Measurements from ENCODE around the gene FHIP1A. TPM values are rescaled to one million over a fixed set of nuclear protein-coding genes. Genes with fewer than 3 reads are reported as not detected.

Gene FHIP1A
- total RNA-seq (2021; ENCODE audit: unreplicated experiment) (14.8 TPM), Bru-seq, nascent RNA (percentile 56 among the genes with signal in this experiment), BruChase-seq, experiment 1, labeled RNA remaining after a 6-hour chase (percentile 47 among the genes with signal in this experiment), BruChase-seq, experiment 2, labeled RNA remaining after a 2-hour chase (percentile 49 among the genes with signal in this experiment)
- 5.2 and 6.1 TPM in 2 replicates for polyA plus RNA-seq (2012)
- long read RNA-seq, result 0 reads

- DNase-seq (ENCODE audit: low read depth, low spot score) (peak; percentile 93), ATAC-seq (peak; percentile 93)
- H3K4me1 ChIP-seq (ENCODE audit: control insufficient read depth in 1 of 2, insufficient read depth in 2 of 2, low read length in 2 of 2), result peaks cover 11 to 26% of the 10 kb centered on the region in 2 experiments
- H3K9me2 ChIP-seq (ENCODE audit: insufficient read depth), result no peaks in the 10 kb centered on the region
- ChIA-PET RAD21 (ENCODE audit: low non-redundant PET in 1 of 2, low total read pairs in 2 of 2, uncharacterized antibody in 2 of 2, unreplicated experiment in 2 of 2) (interaction anchor here in 1 of 2 experiments (0.6 kb wide), 1 partner anchor 37 kb away, joined by 3 read pairs; no protein-coding TSS in a partner anchor), POLR2A (interaction anchor here (1.4 kb wide), 1 partner anchor 83 kb away, joined by 3 read pairs; the partner anchor contains the start of gene SH3D19), CTCF (no interaction called here)
- H2AFZ ChIP-seq (ENCODE audit: low read depth, low read length, poor library complexity, severe bottlenecking), result peak within 1 kb of the TSS; percentile 65
- no peaks in the 10 kb centered on the region for H3K27me3 ChIP-seq (ENCODE audit: insufficient read depth, low read length)
- no peaks in the 10 kb centered on the region for H3K79me2 ChIP-seq (ENCODE audit: insufficient read depth, low read length)
- H3K27ac ChIP-seq (ENCODE audit: low read depth, low read length), result peak within 1 kb of the TSS; percentile 78
- H3K4me2 ChIP-seq (ENCODE audit: low read length), result peak within 1 kb of the TSS; percentile 100
- no peaks in the 10 kb centered on the region for H3K9me3 ChIP-seq (ENCODE audit: control insufficient read depth in 1 of 2, insufficient read depth in 1 of 2, low read depth in 1 of 2, low read length in 2 of 2)
- H3K36me3 ChIP-seq (ENCODE audit: control insufficient read depth in 1 of 2, insufficient read depth in 2 of 2, low read length in 2 of 2), result no peaks in the 10 kb centered on the region
- BruUV-seq (replicated peaks), result no TSS peak
- peak within 1 kb of the TSS; percentile 70 to 80 for H3K4me3 ChIP-seq (replicated peaks in 1 of 2; ENCODE audit: low read depth in 1 of 2, low read length in 2 of 2)
- no peaks in the 10 kb centered on the region for H4K20me1 ChIP-seq (ENCODE audit: insufficient read depth)
- intact Hi-C loops (cut with micrococcal nuclease), result loop anchor here (5.0 kb wide), 1 partner anchor 87 kb away; no protein-coding TSS in a partner anchor
- H3K9ac ChIP-seq (ENCODE audit: low read length), result peak within 1 kb of the TSS; percentile 90
- TF ChIP-seq, protein P1, sequence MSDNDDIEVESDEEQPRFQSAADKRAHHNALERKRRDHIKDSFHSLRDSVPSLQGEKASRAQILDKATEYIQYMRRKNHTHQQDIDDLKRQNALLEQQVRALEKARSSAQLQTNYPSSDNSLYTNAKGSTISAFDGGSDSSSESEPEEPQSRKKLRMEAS (IDR thresholded peaks at IDR 0.05), result peak; percentile 82
- TF ChIP-seq ELF1 (IDR thresholded peaks at IDR 0.05; ENCODE audit: borderline replicate concordance, low read depth) (no peak), POLR2A (IDR thresholded peaks at IDR 0.05; ENCODE audit: borderline replicate concordance, extremely low read depth, insufficient read depth, insufficient read length) (peak; percentile 76), JUND (IDR thresholded peaks at IDR 0.05) (no peak), SIN3A (IDR thresholded peaks at IDR 0.05; ENCODE audit: low read depth) (peak; percentile 76), POLR2AphosphoS5 (IDR thresholded peaks at IDR 0.05; ENCODE audit: low read depth, low read length) (peak; percentile 96), EZH2 (IDR thresholded peaks at IDR 0.05) (no peak), EGR1 (IDR thresholded peaks at IDR 0.05; ENCODE audit: low read depth) (peak; percentile 54; the same call in 1 of the 2 replicates), RAD21 (IDR thresholded peaks at IDR 0.05; ENCODE audit: low read depth) (0 out of 2 replicates have a peak, but pooled peaks have one; percentile 9), YY1 (IDR thresholded peaks at IDR 0.05; ENCODE audit: extremely low read depth, insufficient replicate concordance, low read depth, low read length) (peak; percentile 42), ATF3 (IDR thresholded peaks at IDR 0.05) (no peak; the same call in 1 of the 2 replicates), EZH2phosphoT487 (IDR thresholded peaks at IDR 0.05; ENCODE audit: borderline replicate concordance) (no peak), SRF (IDR thresholded peaks at IDR 0.05; ENCODE audit: low read depth) (no peak), CBX3 (IDR thresholded peaks at IDR 0.05; ENCODE audit: low read depth) (peak; percentile 87; the same call in 1 of the 2 replicates), ZNF274 (IDR thresholded peaks at IDR 0.05; ENCODE audit: low read depth, low read length) (no peak), SP1 (IDR thresholded peaks at IDR 0.05; ENCODE audit: low read depth) (peak; percentile 82)
- TF ChIP-seq, protein P2, sequence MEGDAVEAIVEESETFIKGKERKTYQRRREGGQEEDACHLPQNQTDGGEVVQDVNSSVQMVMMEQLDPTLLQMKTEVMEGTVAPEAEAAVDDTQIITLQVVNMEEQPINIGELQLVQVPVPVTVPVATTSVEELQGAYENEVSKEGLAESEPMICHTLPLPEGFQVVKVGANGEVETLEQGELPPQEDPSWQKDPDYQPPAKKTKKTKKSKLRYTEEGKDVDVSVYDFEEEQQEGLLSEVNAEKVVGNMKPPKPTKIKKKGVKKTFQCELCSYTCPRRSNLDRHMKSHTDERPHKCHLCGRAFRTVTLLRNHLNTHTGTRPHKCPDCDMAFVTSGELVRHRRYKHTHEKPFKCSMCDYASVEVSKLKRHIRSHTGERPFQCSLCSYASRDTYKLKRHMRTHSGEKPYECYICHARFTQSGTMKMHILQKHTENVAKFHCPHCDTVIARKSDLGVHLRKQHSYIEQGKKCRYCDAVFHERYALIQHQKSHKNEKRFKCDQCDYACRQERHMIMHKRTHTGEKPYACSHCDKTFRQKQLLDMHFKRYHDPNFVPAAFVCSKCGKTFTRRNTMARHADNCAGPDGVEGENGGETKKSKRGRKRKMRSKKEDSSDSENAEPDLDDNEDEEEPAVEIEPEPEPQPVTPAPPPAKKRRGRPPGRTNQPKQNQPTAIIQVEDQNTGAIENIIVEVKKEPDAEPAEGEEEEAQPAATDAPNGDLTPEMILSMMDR (IDR thresholded peaks at IDR 0.05 in 2 of 3, conservative IDR thresholded peaks at IDR 0.05 in 1 of 3; ENCODE audit: borderline replicate concordance in 1 of 3, insufficient read depth in 1 of 3, low read depth in 2 of 3, low read length in 2 of 3), result 0 out of 6 replicates have a peak, but pooled peaks of 1 of the 3 experiments have one; percentile 1
- TF ChIP-seq, protein P3, sequence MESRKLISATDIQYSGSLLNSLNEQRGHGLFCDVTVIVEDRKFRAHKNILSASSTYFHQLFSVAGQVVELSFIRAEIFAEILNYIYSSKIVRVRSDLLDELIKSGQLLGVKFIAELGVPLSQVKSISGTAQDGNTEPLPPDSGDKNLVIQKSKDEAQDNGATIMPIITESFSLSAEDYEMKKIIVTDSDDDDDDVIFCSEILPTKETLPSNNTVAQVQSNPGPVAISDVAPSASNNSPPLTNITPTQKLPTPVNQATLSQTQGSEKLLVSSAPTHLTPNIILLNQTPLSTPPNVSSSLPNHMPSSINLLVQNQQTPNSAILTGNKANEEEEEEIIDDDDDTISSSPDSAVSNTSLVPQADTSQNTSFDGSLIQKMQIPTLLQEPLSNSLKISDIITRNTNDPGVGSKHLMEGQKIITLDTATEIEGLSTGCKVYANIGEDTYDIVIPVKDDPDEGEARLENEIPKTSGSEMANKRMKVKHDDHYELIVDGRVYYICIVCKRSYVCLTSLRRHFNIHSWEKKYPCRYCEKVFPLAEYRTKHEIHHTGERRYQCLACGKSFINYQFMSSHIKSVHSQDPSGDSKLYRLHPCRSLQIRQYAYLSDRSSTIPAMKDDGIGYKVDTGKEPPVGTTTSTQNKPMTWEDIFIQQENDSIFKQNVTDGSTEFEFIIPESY (IDR thresholded peaks at IDR 0.05; ENCODE audit: extremely low read depth, insufficient replicate concordance, low read length), result no peak
Observed at GRCh38 chr4:151408630-151409469, at the start of gene FHIP1A. Gene FHIP1A, plus strand, starts transcription at chr4:151409176. Its CDS starts 157,084 bp downstream, at chr4:151566260.
